Fibroblast of upper back skin (primary cell): ENCODE data around the gene ACSL1.

Source experiments
- DNase-seq: peaks from one replicate; pipeline ENCODE4 v3.0.0-alpha.2; 2013

The ACSL1 gene

GRCh38 chr4:184811526-184812198 is 14.1 kb downstream of the ACSL1 start:
- no peak for DNase-seq

DNA sequence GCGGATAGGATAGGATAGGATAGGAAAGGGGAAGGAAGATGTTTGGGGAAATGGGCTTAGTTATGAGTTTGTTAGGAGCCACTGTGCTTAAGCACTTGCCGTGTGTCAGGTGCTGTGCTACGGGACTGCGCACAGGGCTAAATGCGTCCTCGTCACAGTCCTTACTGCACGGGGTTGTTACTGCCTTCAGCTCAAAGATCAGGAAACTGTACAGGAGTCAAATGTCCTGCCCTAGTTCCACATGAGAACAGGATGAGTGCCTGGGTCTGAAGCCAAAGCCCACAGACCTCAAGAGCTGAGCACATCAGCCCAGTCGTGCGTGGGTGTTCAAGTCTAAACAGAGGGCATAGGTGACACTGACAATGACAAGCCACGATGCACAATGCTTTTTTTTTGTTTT is 15.0 kb downstream of the ACSL1 start:
- DNase-seq: no peak

GRCh38 chr4:184808713-184809050 is 17.1 kb downstream of the ACSL1 start:
- no peak for DNase-seq

DNA sequence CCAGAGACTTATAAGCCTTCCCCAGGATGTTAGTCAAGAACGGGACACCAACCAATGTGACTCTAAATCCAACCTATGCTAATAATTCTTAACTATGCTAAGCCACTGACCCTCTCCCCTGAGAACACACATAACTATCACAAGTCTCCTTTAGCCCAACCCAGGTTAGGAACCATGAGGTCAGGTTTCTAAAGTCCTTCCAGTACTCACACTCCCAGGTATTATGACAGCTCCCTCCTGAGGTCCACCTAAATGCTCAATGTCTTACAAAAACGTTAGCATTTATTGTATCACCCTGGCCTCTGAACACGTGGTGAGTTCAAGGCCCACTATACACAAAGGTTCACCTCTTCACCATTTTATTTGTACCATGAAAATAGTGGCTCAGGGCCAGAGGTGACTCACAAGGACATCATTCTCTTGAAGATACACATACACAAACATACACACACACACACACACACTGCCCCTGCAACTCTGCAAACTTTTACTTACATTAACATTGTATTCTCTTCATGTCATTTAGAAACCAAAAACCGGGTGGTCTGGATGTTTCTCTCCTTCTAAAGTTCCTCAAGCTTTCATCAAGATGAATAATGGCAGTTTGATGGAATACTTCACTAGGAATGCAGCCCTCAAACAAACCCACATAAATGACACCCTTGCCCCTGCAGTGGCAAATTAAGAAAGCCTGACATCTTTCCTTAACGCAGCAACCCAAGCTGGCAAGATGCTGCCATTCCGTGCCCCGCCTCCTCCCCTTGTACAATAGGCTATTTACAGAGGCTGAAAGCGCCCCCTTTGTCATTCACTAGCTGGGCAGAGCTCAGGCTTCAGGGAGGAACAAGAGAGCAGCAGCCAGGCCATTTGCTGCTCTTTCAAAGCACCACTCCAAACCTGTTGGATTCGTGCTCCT is 17.7 kb downstream of the ACSL1 start:
- peak; percentile 79 for DNase-seq

GRCh38 chr4:184807256-184807655 is 18.5 kb downstream of the ACSL1 start:
- peak; percentile 14 for DNase-seq

DNA sequence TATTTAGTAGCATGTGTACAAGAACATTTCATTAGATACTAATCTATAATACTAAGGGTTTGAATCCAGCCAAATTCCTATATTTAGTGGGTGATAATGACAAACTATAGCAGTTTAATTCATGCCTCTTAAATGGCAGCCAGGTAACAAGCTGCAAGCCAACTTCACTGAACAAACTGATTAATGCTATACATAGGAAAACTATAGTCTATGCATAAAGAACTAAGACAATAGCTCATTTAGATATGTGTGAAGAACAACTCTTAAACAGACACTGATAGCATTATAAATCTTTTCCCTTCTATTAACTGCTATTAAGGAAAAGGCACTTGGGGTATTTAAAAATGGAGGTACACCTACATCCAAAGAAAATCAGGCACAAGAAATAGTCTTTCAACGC is 19.1 kb downstream of the ACSL1 start:
- no peak for DNase-seq

DNA sequence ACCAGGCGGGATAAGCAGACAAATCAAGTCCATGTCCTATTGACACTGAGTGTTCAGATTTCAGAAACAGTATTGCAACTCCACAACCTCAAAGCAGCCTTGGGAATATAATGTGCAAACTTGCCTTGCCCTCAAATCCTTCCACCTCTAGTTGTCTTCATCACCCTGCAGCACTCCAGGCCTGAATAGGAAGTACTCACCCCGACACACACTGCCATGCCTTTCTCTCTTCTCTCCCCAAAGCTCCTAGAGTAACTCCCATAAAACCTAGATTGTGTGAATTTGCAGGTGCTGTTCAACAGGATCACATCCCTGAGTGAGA is 19.6 kb downstream of the ACSL1 start:
- no peak for DNase-seq

DNA sequence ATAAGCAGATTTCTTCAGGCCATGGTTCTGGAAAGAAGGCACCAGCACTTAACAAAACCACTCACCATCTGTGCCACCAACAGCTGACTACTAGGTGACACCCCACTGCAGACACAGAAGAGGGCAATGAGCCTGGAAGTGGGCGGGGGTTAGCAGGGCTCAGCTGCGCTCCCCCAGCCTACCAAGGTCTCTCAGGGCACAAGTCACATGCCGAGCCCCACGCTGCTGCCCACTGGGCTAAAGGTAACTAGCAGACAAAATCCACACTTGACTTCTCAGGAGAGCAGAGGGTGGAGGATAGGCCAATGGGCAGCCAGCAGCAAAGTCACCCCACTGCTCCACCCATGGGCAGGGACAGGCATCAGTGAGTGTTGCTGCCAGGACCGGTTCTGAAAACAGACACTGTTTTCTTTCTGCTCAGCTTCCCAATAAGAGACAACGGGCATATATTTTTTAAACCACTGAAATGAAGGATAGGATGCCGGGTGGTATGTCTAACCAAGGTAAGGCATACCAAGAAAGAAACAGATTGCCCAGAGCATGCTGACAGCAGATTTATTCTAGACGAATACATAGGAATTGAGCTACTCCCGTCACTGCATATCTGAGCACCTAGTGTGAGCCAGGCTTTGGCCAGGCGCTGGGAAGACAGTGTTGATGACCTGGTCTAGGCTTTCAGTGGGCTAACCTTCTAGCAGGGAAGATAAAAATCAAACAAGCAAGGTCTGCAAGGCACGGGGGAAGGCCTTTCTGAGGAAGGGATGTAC is 20.1 kb downstream of the ACSL1 start:
- DNase-seq: no peak

DNA sequence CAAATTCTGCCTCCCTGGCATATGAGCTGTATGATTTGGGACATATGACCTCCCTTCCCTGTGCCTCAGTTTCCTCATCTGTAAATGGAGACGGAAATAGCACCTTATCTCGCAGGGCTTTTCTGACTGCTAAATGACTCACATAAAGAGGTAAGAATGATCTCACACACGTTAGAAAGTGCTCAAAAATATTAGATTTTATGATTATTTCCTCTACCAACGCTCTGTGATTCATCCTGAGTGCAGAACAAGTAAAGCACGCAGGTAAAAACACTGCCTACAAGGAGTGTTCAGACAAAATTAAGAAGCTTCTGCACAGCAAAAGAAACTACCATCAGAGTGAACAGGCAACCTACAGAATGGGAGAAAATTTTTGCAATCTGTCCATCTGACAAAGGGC is 21.1 kb downstream of the ACSL1 start:
- no peak for DNase-seq

DNA sequence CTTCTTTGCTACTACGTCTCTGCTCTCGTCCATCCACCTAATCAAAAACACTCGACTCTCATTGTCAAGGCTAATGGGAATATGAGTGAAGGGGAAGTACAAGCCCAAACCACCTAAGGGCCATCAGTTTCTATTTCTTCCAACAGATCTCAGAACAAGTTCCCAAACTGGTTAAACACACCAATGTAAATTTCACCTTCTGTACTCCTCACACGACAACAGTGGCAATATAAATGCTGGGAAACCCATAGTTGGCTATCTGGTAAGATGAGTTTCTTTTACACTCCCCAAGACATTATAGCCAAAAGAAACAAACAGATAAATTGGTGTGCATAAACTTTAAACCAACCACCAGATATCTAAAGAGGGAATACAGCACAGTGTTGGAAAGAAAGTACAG is 21.9 kb downstream of the ACSL1 start:
- DNase-seq: no peak

DNA sequence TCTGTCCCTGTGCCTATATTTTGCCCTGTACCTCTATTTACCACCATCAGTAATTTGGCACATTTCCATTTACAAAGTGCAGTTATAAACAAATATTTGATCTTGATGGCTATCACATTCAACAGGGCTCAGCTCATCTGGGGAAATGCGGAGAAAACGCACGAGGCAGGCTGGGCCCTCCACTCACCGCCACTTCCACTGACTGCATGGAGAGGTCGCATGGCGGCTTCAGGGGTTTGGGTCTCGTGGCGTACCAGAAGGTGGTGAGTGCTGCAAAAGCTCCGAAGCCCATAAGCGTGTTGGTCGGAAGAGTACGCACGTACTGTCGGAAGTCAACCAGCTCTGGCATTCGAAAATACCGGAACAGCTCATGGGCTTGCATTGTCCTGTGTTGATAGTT is 22.6 kb downstream of the ACSL1 start:
- DNase-seq: no peak

- DNase-seq: peak; percentile 55
Measured at GRCh38 chr4:184802697-184803015, 23.1 kb downstream of the ACSL1 start.

GRCh38 chr4:184801781-184802696 is 23.7 kb downstream of the ACSL1 start:
- DNase-seq: peak; percentile 78

- DNase-seq: no peak
Measured at GRCh38 chr4:184798504-184798903, 27.3 kb downstream of the ACSL1 start.

DNA sequence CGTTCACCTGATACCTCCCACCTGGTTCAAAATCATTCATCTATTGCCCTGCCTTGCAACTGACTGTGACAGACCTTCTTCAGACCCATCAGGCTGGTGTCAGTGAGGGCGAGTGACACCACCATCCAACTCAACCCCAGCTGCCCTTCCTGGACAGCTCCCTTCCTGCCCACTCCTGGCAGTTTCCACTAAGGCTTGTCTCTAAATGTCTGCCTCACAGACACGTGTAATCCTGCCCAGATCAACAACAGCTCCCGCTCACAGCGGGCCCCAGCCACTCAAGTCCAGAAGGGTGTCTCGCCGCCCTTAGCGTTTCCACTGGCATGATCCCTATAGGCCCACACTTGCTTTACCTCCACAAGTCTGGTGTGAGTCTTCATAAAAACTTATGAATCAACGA is 28.9 kb downstream of the ACSL1 start:
- DNase-seq: no peak

- no peak for DNase-seq
Measured at GRCh38 chr4:184795214-184795844, 30.4 kb downstream of the ACSL1 start.

- no peak for DNase-seq
Measured at GRCh38 chr4:184794470-184794869, 31.3 kb downstream of the ACSL1 start.

DNA sequence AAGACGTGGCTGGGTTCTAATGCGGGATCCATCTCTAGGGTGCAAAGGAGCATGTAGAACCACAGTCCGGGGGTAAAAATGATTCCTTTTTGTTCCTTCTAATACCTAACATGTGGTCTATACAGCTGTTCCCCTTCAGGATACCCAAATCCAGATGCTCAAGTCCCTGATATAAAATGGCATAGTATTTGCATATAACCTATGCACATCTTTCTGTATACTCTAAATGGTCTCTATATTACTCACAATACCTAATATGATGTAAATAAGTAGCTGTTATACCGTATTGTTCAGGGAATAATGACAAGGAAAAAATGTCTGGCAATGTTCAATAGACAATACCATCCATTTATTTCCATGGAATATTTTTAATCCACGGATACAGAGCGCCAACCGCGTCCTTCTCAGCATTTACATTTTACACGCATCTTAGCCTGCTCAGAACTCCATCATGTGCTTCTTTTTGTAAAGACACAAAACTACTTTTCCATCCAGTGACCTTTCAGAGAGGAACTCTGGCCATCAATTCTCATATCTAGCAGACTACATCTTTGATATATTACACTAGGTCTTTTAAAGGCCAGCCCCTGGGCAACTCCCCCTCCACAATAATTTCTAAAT is 31.9 kb downstream of the ACSL1 start:
- no peak for DNase-seq

- DNase-seq: peak; percentile 94
Measured at GRCh38 chr4:184792950-184793555, 32.7 kb downstream of the ACSL1 start.

DNA sequence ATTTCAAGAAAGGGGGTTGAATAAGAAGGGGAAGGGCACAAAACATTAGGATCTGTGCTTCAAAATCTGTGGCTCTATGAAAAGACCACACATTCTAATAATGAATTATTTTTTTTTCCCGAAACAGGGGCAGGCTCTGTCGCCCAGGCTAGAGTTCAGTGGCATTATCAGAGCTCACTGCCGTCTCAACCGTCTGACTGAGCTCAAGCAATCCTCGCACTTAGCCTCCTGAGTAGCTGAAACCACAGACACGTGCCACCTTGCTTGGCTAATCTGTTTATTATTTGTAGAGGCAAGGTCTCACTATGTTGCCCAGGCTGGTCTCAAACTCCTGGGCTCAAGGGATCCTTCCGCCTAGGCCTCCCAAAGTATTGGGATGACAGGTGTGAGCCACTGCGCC is 33.4 kb downstream of the ACSL1 start:
- no peak for DNase-seq

DNA sequence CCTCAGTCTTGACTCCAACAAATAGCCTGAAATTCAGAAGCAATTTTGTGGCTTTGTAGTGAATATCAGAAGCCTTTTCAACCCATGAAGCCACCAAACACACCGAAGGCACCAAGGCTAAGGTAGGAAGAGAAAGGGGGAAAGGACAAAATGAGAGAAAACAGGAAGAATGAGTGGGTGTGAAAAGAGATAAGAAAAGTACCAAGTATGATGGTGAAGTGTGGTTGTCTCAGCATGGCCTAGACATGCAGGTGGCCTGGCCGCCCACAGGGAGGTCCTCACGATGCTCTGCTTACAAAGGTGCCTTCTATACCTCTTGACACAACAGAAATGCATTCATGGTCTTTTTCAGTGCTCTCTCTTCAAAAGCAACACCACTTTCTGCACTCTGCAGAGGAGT is 34.9 kb downstream of the ACSL1 start:
- no peak for DNase-seq
